Measurements from ENCODE around the gene ABRACL. TPM values are rescaled to one million over a fixed set of nuclear protein-coding genes. Genes with fewer than 3 reads are reported as not detected.

The ABRACL gene
- total and polyA plus RNA-seq, 2 donors (not counting 1 experiment from before 2014, with no cell fraction given), result 13.6 to 22.6 TPM

GRCh38 chr6:139014945-139015344 lies 13.6 kb upstream of the ABRACL start:
- no peaks in the 10 kb centered on the region for H3K79me2 ChIP-seq (ENCODE audit: control insufficient read depth, insufficient read depth, low read length)
- H3K4me2 ChIP-seq (replicated peaks; ENCODE audit: low read depth, low read length, poor library complexity, severe bottlenecking), result no peak overlapping the region
- no peak for TF ChIP-seq EZH2 (IDR thresholded peaks at IDR 0.05; ENCODE audit: borderline replicate concordance, insufficient read depth, low read depth, low read length, poor library complexity, severe bottlenecking)
- no peak for TF ChIP-seq CTCF (IDR thresholded peaks at IDR 0.05)
- POLR2A ChIA-PET, result no interaction called here
- no peak overlapping the region for H3K27ac Mint-ChIP-seq
- intact Hi-C loops (cut with micrococcal nuclease), result no loop called here
- H3K4me3 Mint-ChIP-seq, result no peak overlapping the region
- no peak overlapping the region for H2AFZ ChIP-seq (ENCODE audit: insufficient read depth, low read depth, low read length, poor library complexity, severe bottlenecking)
- H3K4me1 ChIP-seq (ENCODE audit: control insufficient read depth in 2 of 2, insufficient read depth in 2 of 2, low read length in 2 of 2), result peaks cover 14 to 17% of the 10 kb centered on the region in 2 donors
- no peaks in the 10 kb centered on the region for H3K9me3 ChIP-seq (ENCODE audit: control extremely low read depth in 1 of 3, control insufficient read depth in 2 of 3, insufficient read depth in 1 of 3, low read length in 2 of 3)
- no peak overlapping the region for H3K9ac ChIP-seq (ENCODE audit: low read length)
- H3K27me3 ChIP-seq (replicated peaks in 1 of 4; ENCODE audit: control extremely low read depth in 1 of 4, control insufficient read depth in 3 of 4, insufficient read depth in 4 of 4, low read length in 3 of 4), result no peaks in the 10 kb centered on the region
- no peaks in the 10 kb centered on the region for H3K36me3 ChIP-seq (replicated peaks in 1 of 2; ENCODE audit: control extremely low read depth in 1 of 2, control insufficient read depth in 1 of 2, extremely low read depth in 1 of 2, insufficient read depth in 2 of 2, low read length in 1 of 2)
- no CpG with 5 or more reads among the region's 3 CpGs for WGBS (ENCODE audit: insufficient coverage)
- H3K27me3 Mint-ChIP-seq, result peaks cover 4% of the 10 kb centered on the region
- CTCF ChIA-PET, result no interaction called here
- no peak overlapping the region for H3K4me3 ChIP-seq (ENCODE audit: control extremely low read depth in 1 of 5, extremely low read depth in 1 of 5, insufficient read depth in 1 of 5, low read depth in 2 of 5, low read length in 4 of 5)
- H3K4me1 Mint-ChIP-seq, result peaks cover 20% of the 10 kb centered on the region
- no peak for ATAC-seq (ENCODE audit: low read depth)
- no peak for DNase-seq
- H3K27ac ChIP-seq (ENCODE audit: low read length in 2 of 2), result no peak overlapping the region
- no peaks in the 10 kb centered on the region for H4K20me1 ChIP-seq (ENCODE audit: control insufficient read depth, insufficient read depth, low read length, poor library complexity, severe bottlenecking)
- no peaks in the 10 kb centered on the region for H3K9me3 Mint-ChIP-seq (ENCODE audit: insufficient read depth)

- peaks cover 20% of the 10 kb centered on the region for H3K4me1 Mint-ChIP-seq
- H3K27ac Mint-ChIP-seq, result peak overlapping the region; percentile 50
- H3K36me3 ChIP-seq (replicated peaks in 1 of 2; ENCODE audit: control extremely low read depth in 1 of 2, control insufficient read depth in 1 of 2, extremely low read depth in 1 of 2, insufficient read depth in 2 of 2, low read length in 1 of 2), result no peaks in the 10 kb centered on the region
- no peaks in the 10 kb centered on the region for H3K9me3 Mint-ChIP-seq (ENCODE audit: insufficient read depth)
- TF ChIP-seq EZH2 (IDR thresholded peaks at IDR 0.05; ENCODE audit: borderline replicate concordance, insufficient read depth, low read depth, low read length, poor library complexity, severe bottlenecking) (no peak), CTCF (IDR thresholded peaks at IDR 0.05) (no peak)
- H4K20me1 ChIP-seq (ENCODE audit: control insufficient read depth, insufficient read depth, low read length, poor library complexity, severe bottlenecking), result no peaks in the 10 kb centered on the region
- H3K9me3 ChIP-seq (ENCODE audit: control extremely low read depth in 1 of 3, control insufficient read depth in 2 of 3, insufficient read depth in 1 of 3, low read length in 2 of 3), result no peaks in the 10 kb centered on the region
- ChIA-PET POLR2A (no interaction called here), CTCF (interaction anchor here (1.5 kb wide), 1 partner anchor 13 kb away, joined by 3 read pairs; no protein-coding TSS in a partner anchor)
- H3K79me2 ChIP-seq (ENCODE audit: control insufficient read depth, insufficient read depth, low read length), result no peaks in the 10 kb centered on the region
- no peak overlapping the region for H3K9ac ChIP-seq (ENCODE audit: low read length)
- intact Hi-C loops (cut with micrococcal nuclease), result no loop called here
- no peak overlapping the region for H3K4me3 ChIP-seq (ENCODE audit: control extremely low read depth in 1 of 5, extremely low read depth in 1 of 5, insufficient read depth in 1 of 5, low read depth in 2 of 5, low read length in 4 of 5)
- H2AFZ ChIP-seq (ENCODE audit: insufficient read depth, low read depth, low read length, poor library complexity, severe bottlenecking), result peak overlapping the region; percentile 60
- WGBS (ENCODE audit: insufficient coverage), result 77% methylated on average over 4 of the region's 7 CpGs
- H3K27me3 ChIP-seq (replicated peaks in 1 of 4; ENCODE audit: control extremely low read depth in 1 of 4, control insufficient read depth in 3 of 4, insufficient read depth in 4 of 4, low read length in 3 of 4), result no peaks in the 10 kb centered on the region
- peak overlapping the region; percentile 72 for H3K4me3 Mint-ChIP-seq
- ATAC-seq (ENCODE audit: low read depth) (peak; percentile 91), DNase-seq (peak; percentile 57)
- H3K4me2 ChIP-seq (replicated peaks; ENCODE audit: low read depth, low read length, poor library complexity, severe bottlenecking), result peak overlapping the region; percentile 43
- H3K4me1 ChIP-seq (ENCODE audit: control insufficient read depth in 2 of 2, insufficient read depth in 2 of 2, low read length in 2 of 2), result peaks cover 14 to 17% of the 10 kb centered on the region in 2 donors
- peaks cover 4% of the 10 kb centered on the region for H3K27me3 Mint-ChIP-seq
- H3K27ac ChIP-seq (ENCODE audit: low read length in 2 of 2), result no peak overlapping the region
Observed at GRCh38 chr6:139016337-139017213, 12.0 kb upstream of the ABRACL start.
